IMR-90 (cell line): ENCODE data around the gene SLC26A11. TPM values are rescaled to one million over a fixed set of nuclear protein-coding genes. Genes with fewer than 3 reads are reported as not detected.

Experiments
- ATAC-seq: fragments of 200-7000 bp; cut with Tn5 transposase; 2 replicates; pipeline ENCODE4 v1.9.1; 2020; ENCODE audit warnings: low read depth, mild to moderate bottlenecking, moderate library complexity
- BruUV-seq: library from RNA; stranded (reverse); fragments of 400-500 nt; replicated peaks from 2 replicates; lab custom pipeline; 2021; lab: Mats Ljungman, UMichigan
- CTCF ChIA-PET: fragments of 300-600 bp; formaldehyde crosslinking; extraction: SDS; loops from one replicate; lab custom pipeline; 2021; ENCODE audit warnings: antibody characterized with exemption; lab: Yijun Ruan, JAX
- POLR2A ChIA-PET: fragments of 300-600 bp; sonication (Branson Sonifier 250); formaldehyde crosslinking; loops from one replicate; lab custom pipeline; 2022; ENCODE audit warnings: antibody characterized with exemption; ENCODE audit not compliant: unreplicated experiment; lab: Charles Lee
- DNase-seq: peaks from one replicate; pipeline ENCODE4 v3.0.0; 2013
- H2AFZ ChIP-seq: replicated peaks from 2 replicates; pipeline ENCODE3; 2013; ENCODE audit warnings: low read length, mild to moderate bottlenecking; ENCODE audit not compliant: poor library complexity
- H2AK5ac ChIP-seq: 2 replicates; pipeline ENCODE4 v1.6.1; 2013; ENCODE audit warnings: low read depth, low read length, inconsistent platforms
- H2AK9ac ChIP-seq: replicated peaks from 2 replicates; pipeline ENCODE3; 2013; ENCODE audit warnings: mild to moderate bottlenecking, low read depth, low read length, moderate library complexity; ENCODE audit not compliant: poor library complexity
- H2BK120ac ChIP-seq: 2 replicates; pipeline ENCODE4 v1.6.1; 2013; ENCODE audit warnings: low read depth, low read length, inconsistent platforms
- H2BK15ac ChIP-seq: 3 replicates; pipeline ENCODE4 v1.6.1; 2013; ENCODE audit warnings: low read depth, low read length, inconsistent platforms
- H2BK20ac ChIP-seq: 2 replicates; pipeline ENCODE4 v1.6.1; 2013; ENCODE audit warnings: low read depth, mild to moderate bottlenecking, inconsistent platforms, low read length, moderate library complexity
- H2BK5ac ChIP-seq: 2 replicates; pipeline ENCODE4 v1.6.1; 2013; ENCODE audit warnings: mild to moderate bottlenecking, low read depth, low read length, inconsistent platforms; ENCODE audit not compliant: poor library complexity, severe bottlenecking
- H3K14ac ChIP-seq: replicated peaks from 2 replicates; pipeline ENCODE4 v1.6.1; 2013; ENCODE audit warnings: low read depth, low read length, inconsistent platforms
- H3K18ac ChIP-seq: 2 replicates; pipeline ENCODE4 v1.6.1; 2013; ENCODE audit warnings: low read depth, low read length, control low read depth
- H3K23ac ChIP-seq: 2 replicates; pipeline ENCODE4 v1.6.1; 2013; ENCODE audit warnings: low read depth, low read length, inconsistent platforms
- H3K27ac ChIP-seq: 2 replicates; pipeline ENCODE4 v1.5.1; 2013; ENCODE audit warnings: mild to moderate bottlenecking, control low read depth, low read length; ENCODE audit not compliant: insufficient read depth
- H3K27me3 ChIP-seq: 2 replicates; pipeline ENCODE4 v1.6.1; 2013; ENCODE audit warnings: low read length; ENCODE audit not compliant: control insufficient read depth, insufficient read depth
- H3K36me3 ChIP-seq: 2 replicates; pipeline ENCODE4 v1.6.1; 2013; ENCODE audit warnings: low read length, mixed read lengths; ENCODE audit not compliant: control insufficient read depth, insufficient read depth
- H3K4ac ChIP-seq: 2 replicates; pipeline ENCODE4 v1.6.1; 2013; ENCODE audit warnings: low read depth, low read length, inconsistent platforms
- H3K4me1 ChIP-seq: 2 replicates; pipeline ENCODE4 v1.6.1; 2013; ENCODE audit warnings: low read length, mixed read lengths; ENCODE audit not compliant: control insufficient read depth, insufficient read depth
- H3K4me2 ChIP-seq: 2 replicates; pipeline ENCODE4 v1.6.1; 2013; ENCODE audit warnings: low read depth, mild to moderate bottlenecking, control low read depth, low read length, moderate library complexity
- H3K4me3 ChIP-seq: 2 replicates; pipeline ENCODE4 v1.5.1; 2013; ENCODE audit warnings: low read depth, mild to moderate bottlenecking, control low read depth, low read length, moderate library complexity; ENCODE audit not compliant: insufficient read depth
- H3K56ac ChIP-seq: 2 replicates; pipeline ENCODE4 v1.6.1; 2013; ENCODE audit warnings: low read length, inconsistent platforms; ENCODE audit not compliant: insufficient read depth; ENCODE audit errors: extremely low read depth
- H3K79me1 ChIP-seq, 2 experiments: 2 replicates each; pipeline ENCODE4 v1.6.1; 2013; ENCODE audit warnings: low read length in 2 of 2, inconsistent platforms in 1 of 2, low read depth in 1 of 2
- H3K9ac ChIP-seq: 2 replicates; pipeline ENCODE4 v1.6.1; 2013; ENCODE audit warnings: low read depth, low read length, control low read depth
- H3K9me1 ChIP-seq: 2 replicates; pipeline ENCODE4 v1.6.1; 2013; ENCODE audit warnings: low read length, inconsistent platforms; ENCODE audit not compliant: insufficient read depth
- H3K9me3 ChIP-seq: 2 replicates; pipeline ENCODE4 v1.6.1; 2013; ENCODE audit warnings: low read length; ENCODE audit not compliant: control insufficient read depth, insufficient read depth
- H4K20me1 ChIP-seq: 2 replicates; pipeline ENCODE4 v1.6.1; 2013; ENCODE audit warnings: low read length, inconsistent platforms; ENCODE audit not compliant: insufficient read depth
- H4K5ac ChIP-seq: 2 replicates; pipeline ENCODE4 v1.6.1; 2013; ENCODE audit warnings: mild to moderate bottlenecking, low read depth, low read length, control low read depth
- H4K8ac ChIP-seq, 2 experiments: 2 replicates each; pipeline ENCODE4 v1.6.1; 2013; ENCODE audit warnings: low read depth in 2 of 2, low read length in 2 of 2, control low read depth in 1 of 2, inconsistent platforms in 1 of 2
- H4K91ac ChIP-seq: 2 replicates; pipeline ENCODE4 v1.6.1; 2013; ENCODE audit warnings: low read depth, low read length, inconsistent platforms; ENCODE audit not compliant: insufficient read depth
- BHLHE40 ChIP-seq: fragments of 150-350 bp; IDR thresholded peaks from 2 replicates; pipeline ENCODE4 v1.6.1; 2016; ENCODE audit warnings: mild to moderate bottlenecking, low read depth, low read length
- CHD1 ChIP-seq: IDR thresholded peaks from 2 replicates; pipeline ENCODE4 v1.6.1; 2012; ENCODE audit warnings: low read depth, low read length, improper control_type of control experiment
- MAZ ChIP-seq: IDR thresholded peaks from 2 replicates; pipeline ENCODE4 v1.6.1; 2012; ENCODE audit warnings: low read depth, mild to moderate bottlenecking, low read length, improper control_type of control experiment, moderate library complexity, borderline replicate concordance
- MXI1 ChIP-seq: IDR thresholded peaks from 2 replicates; pipeline ENCODE4 v1.6.1; 2012; ENCODE audit warnings: low read depth, mild to moderate bottlenecking, low read length, moderate library complexity, borderline replicate concordance
- RAD21 ChIP-seq: IDR thresholded peaks from 2 replicates; pipeline ENCODE4 v1.6.1; 2012; ENCODE audit warnings: low read length, improper control_type of control experiment
- RFX5 ChIP-seq: IDR thresholded peaks from 2 replicates; pipeline ENCODE4 v1.8.0; 2012; ENCODE audit warnings: low read depth, mild to moderate bottlenecking, low read length, moderate library complexity
- WGBS, 2 experiments: methylation state at CpG; one replicate each; pipeline versions ENCODE4 v1.1.5 to v1.1.7; 2013; ENCODE audit warnings: missing lambda C conversion rate in 2 of 2; ENCODE audit not compliant: insufficient read length in 1 of 2; ENCODE audit errors: extremely low coverage in 2 of 2; 5-methylcytosine and 5-hydroxymethylcytosine counted together
- dilution Hi-C: fragments of 300-500 bp; cut with HindIII; formaldehyde crosslinking; loops from one replicate; pipeline ENCODE4 v1.14.3; 2018; ENCODE audit warnings: low sequenced_read_pairs; ENCODE audit not compliant: unreplicated experiment
- in situ Hi-C: fragments of 300-500 bp; cut with MboI; formaldehyde crosslinking; loops from 3 replicates; pipeline ENCODE4 v1.14.3; 2019; ENCODE audit warnings: low sequenced_read_pairs, inconsistent platforms, mixed read lengths
- intact Hi-C: fragments of 100-400 bp; cut with micrococcal nuclease; formaldehyde crosslinking; loops from 2 replicates; pipeline ENCODE4 v1.10.0; 2022
- polyA plus RNA-seq, 3 experiments: library from polyadenylated mRNA; depleted of rRNA; stranded (reverse); fragments of >200 nt; gene quantifications; 2 replicates each; pipeline ENCODE4 v1.2.3, GENCODE V29; 2012; ENCODE audit warnings: low replicate concordance in 1 of 3
- total RNA-seq: library from RNA; depleted of rRNA; stranded (reverse); fragments of >200 nt; gene quantifications from 2 replicates; pipeline ENCODE4 v1.2.3, GENCODE V29; 2012

Gene SLC26A11
- total and polyA plus RNA-seq, 2 of the 4 experiments (the other 2 are of a cell fraction), result 3.2 to 15.6 TPM

- H3K4me1 ChIP-seq, result peaks cover 6% of the 10 kb centered on the region; the same call in 1 of the 2 replicates
- peak overlapping the region; percentile 2; the same call in 1 of the 2 replicates for H4K91ac ChIP-seq
- ChIA-PET CTCF (interaction anchor here (0.6 kb wide), 1 partner anchor 118 kb away, joined by 3 read pairs; the partner anchor contains the start of gene GAA), POLR2A (no interaction called here)
- H2BK5ac ChIP-seq, result no peak overlapping the region
- H3K18ac ChIP-seq, result no peak overlapping the region; the same call in 1 of the 2 replicates
- H4K8ac ChIP-seq, result peak overlapping the region in 1 of 2 experiments; percentile 37; a peak in 1 of 4 replicates
- in situ Hi-C loops (no loop called here), intact Hi-C loops (loop anchor here (1.0 kb wide), 2 partner anchors 72 to 137 kb away; partner anchors contain the start of gene EIF4A3), dilution Hi-C loops (no loop called here)
- peak overlapping the region; percentile 34; the same call in 1 of the 2 replicates for H3K56ac ChIP-seq
- peaks cover 28% of the 10 kb centered on the region for H3K9me1 ChIP-seq
- no TSS peak for BruUV-seq
- H2AK9ac ChIP-seq, result peak overlapping the region; percentile 97
- DNase-seq, result peak; percentile 80
- ATAC-seq, result peak; percentile 18
- H3K36me3 ChIP-seq, result peaks cover 40% of the 10 kb centered on the region
- peak overlapping the region; percentile 39; the same call in 1 of the 2 replicates for H3K23ac ChIP-seq
- H3K4me2 ChIP-seq, result peak overlapping the region; percentile 83
- peak overlapping the region; percentile 71; the same call in 1 of the 2 replicates for H3K14ac ChIP-seq
- TF ChIP-seq BHLHE40, result peak; percentile 86
- TF ChIP-seq CHD1, result no peak
- peak; percentile 37; the same call in 1 of the 2 replicates for TF ChIP-seq MXI1
- no peak for TF ChIP-seq RAD21
- no peak for TF ChIP-seq RFX5
- peak; percentile 72 for TF ChIP-seq MAZ
- WGBS, 2 experiments, result 5% methylated on average over 4 of the region's 15 CpGs; no CpG with 5 or more reads in 1 of the 2 experiments
- H3K4ac ChIP-seq, result peak overlapping the region; percentile 70
- H3K27ac ChIP-seq, result peak overlapping the region; percentile 67
- peak overlapping the region; percentile 95 for H2AFZ ChIP-seq
- peak overlapping the region; percentile 76; the same call in 1 of the 2 replicates for H2AK5ac ChIP-seq
- H4K20me1 ChIP-seq, result peaks cover 31% of the 10 kb centered on the region
- H4K5ac ChIP-seq, result peak overlapping the region; percentile 16; the same call in 1 of the 2 replicates
- H3K9me3 ChIP-seq, result no peaks in the 10 kb centered on the region
- no peaks in the 10 kb centered on the region for H3K27me3 ChIP-seq
- no peak overlapping the region for H2BK15ac ChIP-seq
- no peak overlapping the region for H2BK20ac ChIP-seq
- peaks cover 22 to 64% of the 10 kb centered on the region in 2 experiments for H3K79me1 ChIP-seq
- peak overlapping the region; percentile 78 for H3K9ac ChIP-seq
- peak overlapping the region; percentile 67 for H3K4me3 ChIP-seq
- H2BK120ac ChIP-seq, result no peak overlapping the region
These were observed 1.0 kb upstream of the SLC26A11 start for GRCh38 chr17:80219013-80219762.
